B cell (primary cell): ENCODE measurements around the gene SRGAP2C. TPM values are rescaled to one million over a fixed set of nuclear protein-coding genes. Genes with fewer than 3 reads are reported as not detected.
"Not testable (repeated sequence)": the region's sequence is repeated elsewhere in the genome, so short reads cannot be mapped to it uniquely, and the experiment has no call there.

Experiments
- ATAC-seq: fragments of 200-7000 bp; cut with Tn5 transposase; one replicate; pipeline ENCODE4 v1.10.0; 2021; ENCODE audit warnings: low read depth, mild to moderate bottlenecking, moderate number of reproducible peaks, moderate library complexity
- CTCF ChIA-PET: fragments of 350-600 bp; sonication (Branson Sonifier 250); formaldehyde crosslinking; loops from one replicate; lab custom pipeline; 2021; ENCODE audit warnings: antibody characterized with exemption, inconsistent platforms; lab: Charles Lee
- POLR2A ChIA-PET: fragments of 350-600 bp; sonication (Branson Sonifier 250); formaldehyde crosslinking; loops from one replicate; lab custom pipeline; 2021; ENCODE audit warnings: antibody characterized with exemption; lab: Charles Lee
- DNase-seq: peaks from one replicate; pipeline ENCODE4 v3.0.0; 2013
- H2AFZ ChIP-seq: 2 replicates; pipeline ENCODE4 v1.6.1; 2012; ENCODE audit warnings: mild to moderate bottlenecking, low read depth, low read length; ENCODE audit not compliant: insufficient read depth, poor library complexity, severe bottlenecking
- H3K27ac ChIP-seq, 2 donors: 1 replicate in 1 of 2; 2 replicates in 1 of 2; pipeline ENCODE4 v1.5.1; 2012 to 2013; ENCODE audit warnings: low read length in 2 of 2, mild to moderate bottlenecking in 2 of 2, moderate library complexity in 1 of 2
- H3K27me3 ChIP-seq, 4 experiments: fragments of 200-600 bp in 1 of 4; sonication (generic) in 1 of 4; replicated peaks in 1 of 4; 1 replicate in 2 of 4; 2 replicates in 2 of 4; pipeline versions ENCODE4 v1.6.1 to v1.7.0; 2013 to 2016; ENCODE audit warnings: low read length in 3 of 4, mild to moderate bottlenecking in 2 of 4, mixed read lengths in 1 of 4, moderate library complexity in 1 of 4; ENCODE audit not compliant: insufficient read depth in 4 of 4, control insufficient read depth in 3 of 4; ENCODE audit errors: control extremely low read depth in 1 of 4
- H3K36me3 ChIP-seq, 2 experiments: replicated peaks in 1 of 2; 1 replicate in 1 of 2; 2 replicates in 1 of 2; pipeline versions ENCODE4 v1.6.1 to v1.7.1; 2013; ENCODE audit warnings: low read length in 1 of 2; ENCODE audit not compliant: insufficient read depth in 2 of 2, control insufficient read depth in 1 of 2; ENCODE audit errors: control extremely low read depth in 1 of 2, extremely low read depth in 1 of 2
- H3K4me1 ChIP-seq, 2 donors: fragments of 200-600 bp in 1 of 2; sonication (generic) in 1 of 2; 1 replicate in 1 of 2; 2 replicates in 1 of 2; pipeline versions ENCODE4 v1.5.1 to v1.6.1; 2013 to 2017; ENCODE audit warnings: low read length in 2 of 2; ENCODE audit not compliant: control insufficient read depth in 2 of 2, insufficient read depth in 2 of 2
- H3K4me2 ChIP-seq: replicated peaks from 2 replicates; pipeline ENCODE3; 2012; ENCODE audit warnings: mild to moderate bottlenecking, low read depth, low read length; ENCODE audit not compliant: poor library complexity, severe bottlenecking
- H3K4me3 ChIP-seq, 5 experiments: fragments of 200-600 bp in 1 of 5; sonication (generic) in 1 of 5; 1 replicate in 3 of 5; 2 replicates in 2 of 5; pipeline versions ENCODE4 v1.5.1 to v1.7.0; 2011 to 2016; ENCODE audit warnings: low read length in 4 of 5, mild to moderate bottlenecking in 4 of 5, low read depth in 2 of 5, control low read depth in 1 of 5, moderate library complexity in 1 of 5; ENCODE audit not compliant: insufficient read depth in 1 of 5; ENCODE audit errors: control extremely low read depth in 1 of 5, extremely low read depth in 1 of 5
- H3K79me2 ChIP-seq: fragments of 200-600 bp; sonication (generic); one replicate; pipeline ENCODE4 v1.6.0; 2016; ENCODE audit warnings: low read length; ENCODE audit not compliant: control insufficient read depth, insufficient read depth
- H3K9ac ChIP-seq: fragments of 200-600 bp; sonication (generic); 2 replicates; pipeline ENCODE4 v1.6.1; 2017; ENCODE audit warnings: mild to moderate bottlenecking, low read length, moderate library complexity
- H3K9me3 ChIP-seq, 3 donors: one replicate each; pipeline versions ENCODE4 v1.6.1 to v1.7.1; 2013; ENCODE audit warnings: low read length in 2 of 3; ENCODE audit not compliant: control insufficient read depth in 2 of 3, insufficient read depth in 1 of 3; ENCODE audit errors: control extremely low read depth in 1 of 3
- H4K20me1 ChIP-seq: 2 replicates; pipeline ENCODE4 v1.6.0; 2012; ENCODE audit warnings: mild to moderate bottlenecking, low read length; ENCODE audit not compliant: insufficient read depth, control insufficient read depth, poor library complexity, severe bottlenecking
- H3K27ac Mint-ChIP-seq: one replicate; pipeline ENCODE4 v1.8.0; 2021; ENCODE audit warnings: mixed read lengths
- H3K27me3 Mint-ChIP-seq: one replicate; pipeline ENCODE4 v1.8.0; 2021; ENCODE audit warnings: mixed read lengths
- H3K4me1 Mint-ChIP-seq: one replicate; pipeline ENCODE4 v1.8.0; 2021; ENCODE audit warnings: mixed read lengths
- H3K4me3 Mint-ChIP-seq: one replicate; pipeline ENCODE4 v1.8.0; 2021; ENCODE audit warnings: mixed read lengths
- H3K9me3 Mint-ChIP-seq: one replicate; pipeline ENCODE4 v1.8.0; 2022; ENCODE audit warnings: mixed read lengths; ENCODE audit not compliant: insufficient read depth
- WGBS: methylation state at CpG from one replicate; pipeline ENCODE4 v1.1.5; 2013; ENCODE audit warnings: missing lambda C conversion rate; ENCODE audit not compliant: insufficient coverage; 5-methylcytosine and 5-hydroxymethylcytosine counted together
- intact Hi-C: fragments of 100-400 bp; cut with micrococcal nuclease; formaldehyde crosslinking; loops from one replicate; pipeline ENCODE4 v1.10.0; 2022
- polyA plus RNA-seq: library from polyadenylated mRNA; depleted of rRNA; stranded (reverse); fragments of >200 nt; gene quantifications from 2 replicates; pipeline ENCODE4 v1.2.3, GENCODE V29; 2012
- total RNA-seq, 2 donors: library from RNA; stranded (reverse); fragments of 120-200 nt in 1 of 2; gene quantifications; 1 replicate in 1 of 2; 2 replicates in 1 of 2; pipeline versions ENCODE4 v1.2.3 to v1.2.4, GENCODE V29; 2013 to 2022

The SRGAP2C gene
- total and polyA plus RNA-seq, 2 donors (not counting 1 experiment from before 2014, with no cell fraction given), result 2.2 to 40.7 TPM

- H3K4me1 ChIP-seq, ATAC-seq, H3K4me3 ChIP-seq, H3K9ac ChIP-seq, CTCF ChIA-PET, H3K36me3 ChIP-seq, H3K9me3 Mint-ChIP-seq, H3K27ac ChIP-seq, H3K27ac Mint-ChIP-seq, POLR2A ChIA-PET, H3K4me1 Mint-ChIP-seq, H2AFZ ChIP-seq, H3K9me3 ChIP-seq, intact Hi-C loops, H3K4me2 ChIP-seq, DNase-seq, H3K27me3 Mint-ChIP-seq, H3K4me3 Mint-ChIP-seq, H3K27me3 ChIP-seq, H4K20me1 ChIP-seq, H3K79me2 ChIP-seq: not testable (repeated sequence)
- WGBS, result no CpG with 5 or more reads among the region's 5 CpGs
Measured at GRCh38 chr1:121355711-121356420, 171.1 kb downstream of the SRGAP2C start.

GRCh38 chr1:121356819-121357218 is 172.0 kb downstream of the SRGAP2C start:
- ATAC-seq, H3K4me3 ChIP-seq, H3K4me2 ChIP-seq, H3K27ac ChIP-seq, H2AFZ ChIP-seq, intact Hi-C loops, H3K27me3 Mint-ChIP-seq, H3K27me3 ChIP-seq, POLR2A ChIA-PET, H3K9ac ChIP-seq, H3K9me3 Mint-ChIP-seq, H3K9me3 ChIP-seq, H4K20me1 ChIP-seq, H3K79me2 ChIP-seq, H3K4me1 ChIP-seq, DNase-seq, H3K36me3 ChIP-seq, H3K4me3 Mint-ChIP-seq, H3K27ac Mint-ChIP-seq, CTCF ChIA-PET, H3K4me1 Mint-ChIP-seq: not testable (repeated sequence)
- WGBS, result no CpG with 5 or more reads among the region's 2 CpGs

- H3K27ac ChIP-seq, DNase-seq, H4K20me1 ChIP-seq, H3K4me3 ChIP-seq, H3K4me1 Mint-ChIP-seq, CTCF ChIA-PET, H3K4me1 ChIP-seq, H3K9me3 Mint-ChIP-seq, H3K79me2 ChIP-seq, H3K27me3 Mint-ChIP-seq, H3K27ac Mint-ChIP-seq, H3K27me3 ChIP-seq, H2AFZ ChIP-seq, POLR2A ChIA-PET, ATAC-seq, H3K9me3 ChIP-seq, H3K9ac ChIP-seq, H3K36me3 ChIP-seq, intact Hi-C loops, H3K4me2 ChIP-seq, H3K4me3 Mint-ChIP-seq: not testable (repeated sequence)
- no CpG with 5 or more reads among the region's 1 CpG for WGBS
Measured at GRCh38 chr1:121360531-121360930, 175.8 kb downstream of the SRGAP2C start.

- DNase-seq, ATAC-seq, H3K79me2 ChIP-seq, H3K4me1 Mint-ChIP-seq, H3K27ac Mint-ChIP-seq, H3K9me3 ChIP-seq, H3K4me3 Mint-ChIP-seq, H3K4me3 ChIP-seq, H3K27me3 Mint-ChIP-seq, H4K20me1 ChIP-seq, H3K9ac ChIP-seq, H3K4me1 ChIP-seq, H3K4me2 ChIP-seq, CTCF ChIA-PET, H3K27ac ChIP-seq, intact Hi-C loops, H3K27me3 ChIP-seq, H2AFZ ChIP-seq, POLR2A ChIA-PET, H3K36me3 ChIP-seq, H3K9me3 Mint-ChIP-seq: not testable (repeated sequence)
- WGBS, result no CpG with 5 or more reads among the region's 7 CpGs
Measured at GRCh38 chr1:121361451-121362233, 176.9 kb downstream of the SRGAP2C start.
